HG03432 (cell line): Measurements from ENCODE around the gene UMODL1.

Source experiments
- ATAC-seq: cut with Tn5 transposase; IDR thresholded peaks from one replicate; pipeline ENCODE4 v1.9.1; 2021; ENCODE audit warnings: mild to moderate bottlenecking, moderate library complexity; ENCODE audit not compliant: unreplicated experiment

The UMODL1 gene

GRCh38 chr21:42145569-42146272 lies 74.6 kb downstream of the UMODL1 start:
- no peak for ATAC-seq

GRCh38 chr21:42146273-42146805 lies 75.2 kb downstream of the UMODL1 start:
- ATAC-seq: no peak

GRCh38 chr21:42146821-42147220 lies 75.7 kb downstream of the UMODL1 start:
- ATAC-seq: no peak

GRCh38 chr21:42147386-42148020 lies 76.4 kb downstream of the UMODL1 start:
- no peak for ATAC-seq

GRCh38 chr21:42148097-42148496 lies 77.0 kb downstream of the UMODL1 start:
- no peak for ATAC-seq

- no peak for ATAC-seq
These were observed 77.5 kb downstream of the UMODL1 start for GRCh38 chr21:42148584-42148983.

- ATAC-seq: no peak
These were observed 78.7 kb downstream of the UMODL1 start for GRCh38 chr21:42149656-42150473.

GRCh38 chr21:42150474-42151085 lies 79.5 kb downstream of the UMODL1 start:
- ATAC-seq: no peak

GRCh38 chr21:42151148-42151947 lies 80.2 kb downstream of the UMODL1 start:
- no peak for ATAC-seq

GRCh38 chr21:42151948-42152220 lies 80.8 kb downstream of the UMODL1 start:
- no peak for ATAC-seq

GRCh38 chr21:42153046-42153686 lies 82.0 kb downstream of the UMODL1 start:
- no peak for ATAC-seq

GRCh38 chr21:42153746-42154145 lies 82.6 kb downstream of the UMODL1 start:
- no peak for ATAC-seq

GRCh38 chr21:42154237-42155044 lies 83.3 kb downstream of the UMODL1 start:
- ATAC-seq: no peak

GRCh38 chr21:42155045-42155855 lies 84.1 kb downstream of the UMODL1 start:
- ATAC-seq: no peak

GRCh38 chr21:42156690-42157605 lies 85.8 kb downstream of the UMODL1 start:
- ATAC-seq: no peak

GRCh38 chr21:42157606-42158310 lies 86.6 kb downstream of the UMODL1 start:
- ATAC-seq: no peak

GRCh38 chr21:42158846-42159245 lies 87.7 kb downstream of the UMODL1 start:
- no peak for ATAC-seq
